ENCODE measurements around the gene INHBC. TPM values are rescaled to one million over a fixed set of nuclear protein-coding genes. Genes with fewer than 3 reads are reported as not detected.

The INHBC gene
- total and polyA plus RNA-seq, 5 donors from 2014 or later = 0.21 TPM; not detected in 4

GRCh38 chr12:57476162-57476992 lies 41.8 kb downstream of the INHBC start:
- H3K9me3 Mint-ChIP-seq = no peaks in the 10 kb centered on the region
- ATAC-seq (ENCODE audit: low read depth in 2 of 2) (peak in 1 of 2 donors; percentile 33), DNase-seq (peak; percentile 38 to 77 (median 59))
- Histone ChIP-seq H3K27me3 (ENCODE audit: control insufficient read depth, insufficient read depth, low read length) (no peaks in the 10 kb centered on the region), H3K4me3 (ENCODE audit: low read depth, low read length) (peak overlapping the region; percentile 93), H3K9me3 (ENCODE audit: control insufficient read depth in 2 of 2, low read length in 2 of 2) (no peaks in the 10 kb centered on the region), H3K36me3 (ENCODE audit: control insufficient read depth, insufficient read depth, low read length) (peaks cover 40% of the 10 kb centered on the region), H3K27ac (ENCODE audit: insufficient read depth, low read length, poor library complexity, severe bottlenecking) (peak overlapping the region; percentile 97), H3K4me1 (ENCODE audit: control insufficient read depth, insufficient read depth, low read length, poor library complexity, severe bottlenecking) (peaks cover 94% of the 10 kb centered on the region)
- peaks cover 42% of the 10 kb centered on the region for H3K36me3 Mint-ChIP-seq
- peaks cover 17 to 89% (median 69%) of the 10 kb centered on the region in 4 donors for H3K4me1 Mint-ChIP-seq
- peak overlapping the region; percentile 99 to 100 (median 99) for H3K27ac Mint-ChIP-seq
- no peaks in the 10 kb centered on the region for H3K27me3 Mint-ChIP-seq
- H3K4me3 Mint-ChIP-seq = peak overlapping the region; percentile 90 to 100 (median 100)

DNA sequence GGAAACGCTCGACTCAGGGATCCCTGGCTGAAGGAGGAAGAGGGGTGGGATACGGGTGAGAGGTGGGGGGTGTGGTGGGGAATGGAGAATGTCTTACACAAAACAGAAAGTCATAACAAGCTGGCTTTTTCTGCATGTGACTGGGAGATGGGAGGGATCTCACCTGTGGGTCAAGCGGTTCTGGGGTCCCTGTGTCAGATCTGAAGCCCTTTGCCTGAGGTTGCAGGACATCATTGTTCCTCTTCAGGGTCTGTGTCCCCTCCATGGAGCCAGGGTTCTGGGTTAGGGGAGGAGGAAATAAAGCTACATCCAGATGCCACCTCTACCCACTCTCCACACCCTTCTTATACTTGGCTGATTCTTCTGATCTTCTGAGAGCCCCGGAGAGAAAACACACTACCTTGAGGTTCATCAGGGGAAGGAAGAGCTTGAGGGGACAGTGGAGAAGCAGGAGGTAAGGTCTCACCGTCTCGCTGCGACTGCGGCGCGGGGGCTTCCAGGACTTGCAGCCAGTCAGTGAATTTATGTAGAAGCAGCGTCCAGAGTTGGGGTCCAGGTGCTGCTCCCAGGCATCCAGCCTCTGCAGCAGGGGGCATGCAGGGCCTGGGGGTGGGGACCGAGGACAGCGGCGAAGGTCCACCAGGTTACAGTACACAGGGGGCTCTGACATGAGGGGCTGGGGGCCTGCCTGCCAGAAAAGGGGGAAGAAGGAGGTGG lies 42.6 kb downstream of the INHBC start:
- Mint-ChIP-seq H3K27ac (peak overlapping the region; percentile 99 to 100 (median 99)), H3K36me3 (peaks cover 42% of the 10 kb centered on the region), H3K4me1 (peaks cover 17 to 89% (median 69%) of the 10 kb centered on the region in 4 donors), H3K4me3 (peak overlapping the region; percentile 90 to 100 (median 100)), H3K27me3 (no peaks in the 10 kb centered on the region), H3K9me3 (no peaks in the 10 kb centered on the region)
- Histone ChIP-seq H3K27ac (ENCODE audit: insufficient read depth, low read length, poor library complexity, severe bottlenecking) (peak overlapping the region; percentile 97), H3K27me3 (ENCODE audit: control insufficient read depth, insufficient read depth, low read length) (no peaks in the 10 kb centered on the region), H3K36me3 (ENCODE audit: control insufficient read depth, insufficient read depth, low read length) (peaks cover 32% of the 10 kb centered on the region), H3K9me3 (ENCODE audit: control insufficient read depth in 2 of 2, low read length in 2 of 2) (no peaks in the 10 kb centered on the region), H3K4me1 (ENCODE audit: control insufficient read depth, insufficient read depth, low read length, poor library complexity, severe bottlenecking) (peaks cover 92% of the 10 kb centered on the region), H3K4me3 (ENCODE audit: low read depth, low read length) (peak overlapping the region; percentile 93)
- ATAC-seq (ENCODE audit: low read depth in 2 of 2) (peak in 1 of 2 donors; percentile 17), DNase-seq (peak in 2 of 3 donors; percentile 42 to 67)

DNA sequence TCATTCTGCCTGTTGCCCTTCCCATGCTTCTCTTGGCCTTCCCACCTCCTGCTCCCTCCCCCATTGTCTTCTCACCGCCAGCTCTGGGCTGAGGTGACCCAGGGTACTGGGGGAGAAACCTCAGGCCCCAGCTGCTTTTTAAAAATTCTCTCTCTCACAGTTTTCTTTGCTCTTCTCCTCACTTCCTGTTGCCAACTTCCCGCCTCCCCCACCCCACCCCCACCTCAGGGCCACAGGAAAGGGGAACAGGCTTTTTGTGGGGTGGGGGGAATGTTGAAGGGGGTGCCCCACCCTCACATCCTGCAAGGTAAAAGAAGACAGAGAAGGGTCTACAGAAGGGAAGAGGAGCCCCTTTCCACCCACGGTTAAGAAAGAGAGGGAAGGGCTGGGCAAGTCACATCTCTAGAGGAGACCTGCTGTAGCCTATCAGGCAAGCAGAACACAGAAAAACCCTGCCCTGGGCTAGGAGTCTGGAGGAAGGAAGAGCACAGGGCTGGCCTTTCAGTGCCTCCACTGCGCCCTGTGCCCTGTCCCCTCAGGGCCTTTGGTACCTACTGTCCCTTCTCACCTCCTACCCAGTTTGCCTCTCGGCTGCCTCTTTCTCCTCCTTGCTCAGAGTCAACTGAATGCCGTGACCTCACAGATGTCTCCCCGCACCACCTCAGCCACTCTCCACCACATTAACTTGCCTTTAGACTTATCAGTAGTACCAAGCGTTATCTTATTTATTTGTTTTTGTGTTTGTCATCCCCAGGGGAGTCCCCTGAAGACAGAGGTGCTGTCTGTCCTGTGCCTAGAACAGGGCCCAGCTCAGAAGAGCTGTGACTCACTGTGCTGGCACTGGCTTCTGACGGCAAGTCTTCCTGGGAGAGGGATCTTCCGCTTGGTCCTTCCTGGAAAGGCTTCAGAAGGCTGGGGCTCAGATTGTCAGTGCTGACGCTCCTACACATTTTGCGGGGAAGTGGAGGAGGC lies 43.4 kb downstream of the INHBC start:
- DNase-seq (peak; percentile 57 to 77 (median 59)), ATAC-seq (ENCODE audit: low read depth in 2 of 2) (peak; percentile 41 to 42)
- H3K4me1 Mint-ChIP-seq = peaks cover 17 to 81% (median 64%) of the 10 kb centered on the region in 4 donors
- no peaks in the 10 kb centered on the region for H3K9me3 ChIP-seq (ENCODE audit: control insufficient read depth in 2 of 2, low read length in 2 of 2)
- peak overlapping the region; percentile 99 to 100 (median 99) for H3K27ac Mint-ChIP-seq
- H3K9me3 Mint-ChIP-seq = no peaks in the 10 kb centered on the region
- H3K4me1 ChIP-seq (ENCODE audit: control insufficient read depth, insufficient read depth, low read length, poor library complexity, severe bottlenecking) = peaks cover 87% of the 10 kb centered on the region
- H3K27ac ChIP-seq (ENCODE audit: insufficient read depth, low read length, poor library complexity, severe bottlenecking) = peak overlapping the region; percentile 97
- H3K27me3 Mint-ChIP-seq = no peaks in the 10 kb centered on the region
- H3K27me3 ChIP-seq (ENCODE audit: control insufficient read depth, insufficient read depth, low read length) = no peaks in the 10 kb centered on the region
- peaks cover 35% of the 10 kb centered on the region for H3K36me3 Mint-ChIP-seq
- peak overlapping the region; percentile 90 to 100 (median 100) for H3K4me3 Mint-ChIP-seq
- peaks cover 24% of the 10 kb centered on the region for H3K36me3 ChIP-seq (ENCODE audit: control insufficient read depth, insufficient read depth, low read length)
- H3K4me3 ChIP-seq (ENCODE audit: low read depth, low read length) = peak overlapping the region; percentile 93

- no peak for ATAC-seq (ENCODE audit: low read depth in 2 of 2)
- Mint-ChIP-seq H3K27ac (peak overlapping the region; percentile 99 to 100 (median 99)), H3K27me3 (no peaks in the 10 kb centered on the region), H3K9me3 (no peaks in the 10 kb centered on the region), H3K4me3 (peak overlapping the region; percentile 90 to 100 (median 100)), H3K4me1 (peaks cover 17 to 78% (median 58%) of the 10 kb centered on the region in 4 donors), H3K36me3 (peaks cover 33% of the 10 kb centered on the region)
- no peak for DNase-seq
- Histone ChIP-seq H3K36me3 (ENCODE audit: control insufficient read depth, insufficient read depth, low read length) (peaks cover 16% of the 10 kb centered on the region), H3K4me1 (ENCODE audit: control insufficient read depth, insufficient read depth, low read length, poor library complexity, severe bottlenecking) (peaks cover 79% of the 10 kb centered on the region), H3K9me3 (ENCODE audit: control insufficient read depth in 2 of 2, low read length in 2 of 2) (no peaks in the 10 kb centered on the region), H3K27ac (ENCODE audit: insufficient read depth, low read length, poor library complexity, severe bottlenecking) (peak overlapping the region; percentile 97), H3K4me3 (ENCODE audit: low read depth, low read length) (peak overlapping the region; percentile 93), H3K27me3 (ENCODE audit: control insufficient read depth, insufficient read depth, low read length) (no peaks in the 10 kb centered on the region)
Measured at GRCh38 chr12:57479043-57479375, 44.4 kb downstream of the INHBC start.

GRCh38 chr12:57479376-57480115 lies 45.0 kb downstream of the INHBC start, which contains the start of gene ARHGAP9:
Gene ARHGAP9 (minus strand): TSS chr12:57479866. CDS start chr12:57479406, 460 bp downstream.
- Histone ChIP-seq H3K36me3 (ENCODE audit: control insufficient read depth, insufficient read depth, low read length) (peaks cover 11% of the 10 kb centered on the region), H3K27me3 (ENCODE audit: control insufficient read depth, insufficient read depth, low read length) (no peaks in the 10 kb centered on the region), H3K4me1 (ENCODE audit: control insufficient read depth, insufficient read depth, low read length, poor library complexity, severe bottlenecking) (peaks cover 74% of the 10 kb centered on the region), H3K9me3 (ENCODE audit: control insufficient read depth in 2 of 2, low read length in 2 of 2) (no peaks in the 10 kb centered on the region), H3K4me3 (ENCODE audit: low read depth, low read length) (peak within 1 kb of the TSS; percentile 93), H3K27ac (ENCODE audit: insufficient read depth, low read length, poor library complexity, severe bottlenecking) (peak within 1 kb of the TSS; percentile 97)
- H3K27me3 Mint-ChIP-seq = no peaks in the 10 kb centered on the region
- peaks cover 17 to 73% (median 53%) of the 10 kb centered on the region in 4 donors for H3K4me1 Mint-ChIP-seq
- H3K9me3 Mint-ChIP-seq = no peaks in the 10 kb centered on the region
- DNase-seq (peak; percentile 53 to 88 (median 87)), ATAC-seq (ENCODE audit: low read depth in 2 of 2) (peak; percentile 71 to 80)
- peaks cover 28% of the 10 kb centered on the region for H3K36me3 Mint-ChIP-seq
- H3K27ac Mint-ChIP-seq = peak within 1 kb of the TSS; percentile 99 to 100 (median 99)
- peak within 1 kb of the TSS; percentile 90 to 100 (median 100) for H3K4me3 Mint-ChIP-seq

GRCh38 chr12:57481671-57482070 lies 47.1 kb downstream of the INHBC start:
- Mint-ChIP-seq H3K4me1 (peaks cover 17 to 58% (median 44%) of the 10 kb centered on the region in 4 donors), H3K9me3 (no peaks in the 10 kb centered on the region), H3K36me3 (peaks cover 23% of the 10 kb centered on the region), H3K27me3 (no peaks in the 10 kb centered on the region), H3K27ac (peak overlapping the region; percentile 99), H3K4me3 (peak overlapping the region in 3 of 4 donors; percentile 77 to 100 (median 81))
- Histone ChIP-seq H3K36me3 (ENCODE audit: control insufficient read depth, insufficient read depth, low read length) (no peaks in the 10 kb centered on the region), H3K9me3 (ENCODE audit: control insufficient read depth in 2 of 2, low read length in 2 of 2) (no peaks in the 10 kb centered on the region), H3K4me1 (ENCODE audit: control insufficient read depth, insufficient read depth, low read length, poor library complexity, severe bottlenecking) (peaks cover 53% of the 10 kb centered on the region), H3K27me3 (ENCODE audit: control insufficient read depth, insufficient read depth, low read length) (no peaks in the 10 kb centered on the region), H3K27ac (ENCODE audit: insufficient read depth, low read length, poor library complexity, severe bottlenecking) (peak overlapping the region; percentile 97), H3K4me3 (ENCODE audit: low read depth, low read length) (no peak overlapping the region)
- ATAC-seq (ENCODE audit: low read depth in 2 of 2) (no peak), DNase-seq (no peak)
